D721Med (cell line): ENCODE data around the gene GDPGP1.
A peak's percentile ranks its signal among the peaks of the same experiment; 100 is the strongest.

Source experiments
- DNase-seq: peaks from one replicate; pipeline ENCODE4 v3.0.0; 2011; ENCODE audit warnings: low spot score; ENCODE audit not compliant: insufficient read length
- FAIRE-seq: peaks from 2 replicates; lab custom pipeline; 2011; peaks lifted over from hg19 to GRCh38; lab: Jason Lieb, UNC
- CTCF ChIP-seq: IDR thresholded peaks from 2 replicates; pipeline ENCODE4 v1.5.1; 2012; ENCODE audit warnings: mild to moderate bottlenecking, control low read depth; ENCODE audit not compliant: insufficient read depth; ENCODE audit errors: missing control alignments

GDPGP1 gene

DNA sequence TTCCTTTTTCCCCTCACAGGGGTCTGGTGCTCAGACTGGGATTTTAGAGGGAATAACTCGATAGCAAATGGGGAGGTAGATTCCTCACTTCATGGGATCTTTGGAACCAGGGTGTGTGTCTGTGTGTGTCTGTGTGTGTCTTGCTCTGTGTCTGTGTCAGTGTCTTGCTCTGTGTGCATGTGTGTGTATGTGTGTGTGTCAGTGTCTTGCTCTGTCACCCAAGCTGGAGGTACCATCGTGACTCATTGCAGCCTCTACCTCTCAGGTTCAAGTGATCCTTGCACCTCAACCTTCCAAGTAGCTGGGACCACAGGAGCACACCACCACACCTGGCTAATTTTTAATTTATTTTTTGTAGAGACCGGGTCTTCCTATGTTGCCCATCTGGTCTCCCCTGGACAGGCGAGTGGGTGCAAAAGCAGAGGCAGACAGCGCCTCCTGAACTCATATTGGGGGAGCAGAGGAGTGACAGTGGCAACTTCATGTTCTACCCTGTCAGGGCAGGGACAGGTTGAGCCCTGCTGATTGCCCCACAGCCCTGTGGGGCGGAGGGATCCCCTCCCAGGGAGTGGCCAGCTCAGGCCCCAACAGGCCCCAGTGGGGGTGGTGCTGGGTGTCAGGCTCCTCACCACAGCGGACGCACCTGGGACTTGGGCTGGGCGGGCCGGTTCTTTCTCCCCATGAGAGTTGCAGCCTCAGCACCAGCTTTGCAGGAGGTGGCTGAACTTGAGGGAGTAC is 43.2 kb upstream of the GDPGP1 start:
- DNase-seq = no peak

GRCh38 chr15:90191344-90191687 is 42.7 kb upstream of the GDPGP1 start:
- no peak for DNase-seq
- no peak for TF ChIP-seq CTCF
- FAIRE-seq = no peak

More for the DNA sequence above, 43.2 kb upstream of the GDPGP1 start:
- TF ChIP-seq CTCF = no peak
- FAIRE-seq = no peak

- no peak for FAIRE-seq
- DNase-seq = no peak
- no peak for TF ChIP-seq CTCF
Measured at GRCh38 chr15:90191794-90192509, 42.1 kb upstream of the GDPGP1 start.

- FAIRE-seq (no peak), DNase-seq (no peak)
- TF ChIP-seq CTCF = no peak
Measured at GRCh38 chr15:90192961-90193786, 40.8 kb upstream of the GDPGP1 start.

DNA sequence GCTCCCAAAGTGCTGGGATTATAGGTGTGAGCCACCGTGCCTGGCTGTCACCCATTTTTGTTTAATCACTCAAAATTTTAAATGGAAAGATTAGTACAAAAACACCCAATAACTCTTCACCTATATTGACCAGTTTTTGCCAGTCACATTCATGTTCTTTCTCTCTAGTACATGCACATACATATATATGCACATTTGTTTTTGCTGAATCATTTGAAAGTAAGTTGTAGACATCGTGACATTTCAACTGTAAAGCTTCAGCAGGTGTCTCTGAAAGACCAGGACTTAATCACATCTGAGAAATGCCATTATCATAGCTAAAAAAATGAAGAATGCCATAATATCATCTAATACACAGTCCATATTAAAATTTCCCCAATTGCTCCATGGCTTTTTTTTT is 39.4 kb upstream of the GDPGP1 start:
- FAIRE-seq = no peak
- no peak for DNase-seq
- TF ChIP-seq CTCF = no peak

DNA sequence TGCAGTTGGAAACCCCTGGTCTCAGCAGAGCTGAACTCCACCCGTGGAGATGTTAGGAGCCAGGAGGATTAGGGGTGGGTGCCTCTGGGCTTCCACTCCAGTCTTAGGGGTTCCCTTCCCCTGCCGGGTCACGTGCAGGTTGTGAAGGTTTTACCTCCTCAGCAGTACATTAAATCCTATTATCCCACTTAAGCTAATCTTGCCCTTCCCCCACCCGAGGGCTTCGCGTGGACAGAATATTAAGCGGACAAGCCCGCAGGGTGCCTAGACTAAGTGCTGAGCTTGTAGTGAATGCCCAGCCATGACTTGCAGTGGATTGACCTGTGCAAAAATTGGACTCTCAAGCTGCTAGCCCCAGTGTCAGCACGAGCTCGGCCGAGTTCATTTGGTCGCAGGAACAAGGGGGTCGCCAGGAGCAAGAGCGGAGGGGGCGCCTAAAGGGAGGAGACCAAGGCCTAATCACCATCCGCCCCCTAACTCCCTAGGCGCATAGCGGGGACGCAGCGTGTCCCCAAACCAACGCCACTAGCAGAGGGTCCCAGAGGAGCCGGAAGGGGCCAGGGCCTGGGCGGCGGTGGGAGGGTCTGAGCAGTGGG is 33.4 kb upstream of the GDPGP1 start:
- TF ChIP-seq CTCF = no peak
- peak; percentile 75 for DNase-seq
- FAIRE-seq = no peak
